ENCODE data around the gene TEAD2.

DNA sequence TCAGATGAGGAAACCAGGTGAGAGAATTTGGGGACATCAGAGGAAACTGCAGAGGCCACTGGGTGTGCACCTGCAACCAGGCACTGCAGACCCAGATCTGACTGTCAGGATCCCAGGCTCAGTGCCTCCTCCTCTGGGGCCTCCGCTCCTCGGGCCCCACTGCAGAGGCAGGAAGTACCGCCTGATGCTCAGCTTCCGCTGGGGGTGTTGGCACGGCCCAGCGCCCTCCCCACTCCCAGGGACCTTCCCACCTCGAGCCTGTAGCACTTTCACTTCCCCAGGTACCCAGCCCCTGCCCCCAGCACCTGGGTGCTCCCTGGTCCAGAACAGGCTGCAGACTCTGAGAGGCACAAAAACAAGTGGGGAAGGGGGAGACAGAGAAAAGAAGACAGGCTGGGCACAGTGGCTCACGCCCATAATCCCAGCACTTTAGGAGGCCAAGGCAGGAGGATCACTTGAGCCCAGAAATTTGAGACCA lies 28.4 kb downstream of the TEAD2 start:
- TF ChIP-seq YY1 (IDR thresholded peaks at IDR 0.05; ENCODE audit: insufficient read depth, insufficient read length) (no peak), SUZ12 (IDR thresholded peaks at IDR 0.05; ENCODE audit: extremely low read depth, insufficient read depth, insufficient read length) (no peak), ZNF274 (IDR thresholded peaks at IDR 0.05; ENCODE audit: low read depth, low read length) (no peak)

Measured in NT2/D1 (cell line).